NCI-H1930 (cell line): ENCODE results near the gene EPN2.

Experiments used
- DNase-seq, 2 experiments: peaks; one replicate each; lab custom pipeline; 2025; lab: John Stamatoyannopoulos, UW

The EPN2 gene

DNA sequence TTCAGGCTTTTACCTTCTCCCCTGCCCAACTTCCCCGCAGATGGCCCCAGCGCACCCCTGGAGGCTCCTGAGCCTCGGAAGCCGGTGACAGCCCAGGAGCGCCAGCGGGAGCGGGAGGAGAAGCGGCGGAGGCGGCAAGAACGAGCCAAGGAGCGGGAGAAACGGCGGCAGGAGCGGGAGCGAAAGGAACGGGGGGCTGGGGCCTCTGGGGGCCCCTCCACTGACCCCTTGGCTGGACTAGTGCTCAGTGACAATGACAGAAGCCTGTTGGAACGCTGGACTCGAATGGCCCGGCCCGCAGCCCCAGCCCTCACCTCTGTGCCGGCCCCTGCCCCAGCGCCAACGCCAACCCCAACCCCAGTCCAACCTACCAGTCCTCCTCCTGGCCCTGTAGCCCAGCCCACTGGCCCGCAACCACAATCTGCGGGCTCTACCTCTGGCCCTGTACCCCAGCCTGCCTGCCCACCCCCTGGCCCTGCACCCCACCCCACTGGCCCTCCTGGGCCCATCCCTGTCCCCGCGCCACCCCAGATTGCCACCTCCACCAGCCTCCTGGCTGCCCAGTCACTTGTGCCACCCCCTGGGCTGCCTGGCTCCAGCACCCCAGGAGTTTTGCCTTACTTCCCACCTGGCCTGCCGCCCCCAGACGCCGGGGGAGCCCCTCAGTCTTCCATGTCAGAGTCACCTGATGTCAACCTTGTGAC is 144.7 kb downstream of the EPN2 start:
- DNase-seq: no peak

DNA sequence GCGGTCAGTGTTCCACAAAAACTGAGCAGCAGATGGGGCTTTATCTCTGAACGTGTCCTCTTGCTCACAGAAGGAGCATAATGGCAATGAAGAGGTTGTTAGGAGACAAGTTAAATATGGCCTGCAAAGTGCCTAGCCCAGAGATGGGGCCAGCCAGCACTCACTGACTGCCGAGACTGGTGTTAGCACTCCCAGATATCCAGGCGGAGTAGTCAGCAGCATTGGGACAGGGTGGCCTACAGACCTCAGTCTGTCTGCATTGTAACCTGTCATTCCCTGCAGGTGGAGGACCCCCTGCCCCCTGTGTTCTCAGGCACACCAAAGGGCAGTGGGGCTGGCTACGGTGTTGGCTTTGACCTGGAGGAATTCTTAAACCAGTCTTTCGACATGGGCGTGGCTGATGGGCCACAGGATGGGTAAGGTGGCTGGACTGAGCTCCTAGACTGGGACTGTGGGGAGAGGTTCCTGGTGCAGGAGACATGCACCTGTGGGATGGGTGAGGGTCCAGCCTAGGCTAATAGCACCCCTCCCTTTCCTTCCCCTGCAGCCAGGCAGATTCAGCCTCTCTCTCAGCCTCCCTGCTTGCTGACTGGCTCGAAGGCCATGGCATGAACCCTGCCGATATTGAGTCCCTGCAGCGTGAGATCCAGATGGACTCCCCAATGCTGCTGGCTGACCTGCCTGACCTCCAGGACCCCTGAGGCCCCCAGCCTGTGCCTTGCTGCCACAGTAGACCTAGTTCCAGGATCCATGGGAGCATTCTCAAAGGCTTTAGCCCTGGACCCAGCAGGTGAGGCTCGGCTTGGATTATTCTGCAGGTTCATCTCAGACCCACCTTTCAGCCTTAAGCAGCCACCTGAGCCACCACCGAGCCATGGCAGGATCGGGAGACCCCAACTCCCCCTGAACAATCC is 145.6 kb downstream of the EPN2 start:
- no peak for DNase-seq

- DNase-seq: no peak
These were observed 146.7 kb downstream of the EPN2 start for GRCh38 chr17:19383681-19384470.

DNA sequence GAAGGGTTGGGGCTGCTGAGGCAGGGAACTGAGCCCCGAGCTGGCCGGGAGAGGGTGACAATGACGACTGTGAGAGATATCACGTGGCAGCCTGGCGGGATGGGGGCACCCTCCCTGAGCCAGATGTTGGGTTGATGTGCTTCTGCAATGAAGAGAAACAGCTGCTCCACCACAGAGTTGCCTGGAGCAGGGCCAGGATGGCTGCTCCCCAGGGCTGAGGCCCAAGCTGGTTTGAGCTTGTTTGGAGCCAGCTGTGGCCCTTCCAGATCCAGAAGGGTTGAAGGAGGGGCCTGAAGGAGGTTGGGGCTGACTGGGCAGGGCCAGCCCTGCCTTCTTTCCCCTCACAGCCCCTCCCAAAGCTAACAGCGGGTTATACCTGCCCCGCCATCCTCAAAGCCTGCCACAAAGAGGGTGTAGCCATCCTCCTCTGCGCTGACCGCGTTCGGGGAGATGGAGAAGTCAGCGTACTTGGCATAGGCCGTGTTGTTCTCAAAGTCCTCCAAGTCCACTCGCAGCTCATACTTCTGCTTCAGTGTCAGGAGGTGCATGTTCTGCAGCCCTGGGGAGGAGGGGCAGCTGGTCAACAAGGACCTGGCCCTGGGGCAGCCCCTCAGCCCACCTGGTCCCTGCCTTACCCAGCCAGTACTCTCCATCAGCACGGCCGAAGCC is 147.7 kb downstream of the EPN2 start:
- no peak for DNase-seq

- DNase-seq: no peak
These were observed 148.4 kb downstream of the EPN2 start for GRCh38 chr17:19385521-19385983.
